OCI-LY3 (cell line): ENCODE measurements around the gene ALKBH5.
A peak's percentile ranks its signal among the peaks of the same experiment; 100 is the strongest.

Experiments used
- H2AFZ ChIP-seq: fragments of 200-600, 300-600 bp; shearing (Covaris generic); 2 replicates; pipeline ENCODE4 v1.6.0; 2014; ENCODE audit warnings: antibody characterized with exemption, low read depth, low read length
- H3K27ac ChIP-seq: fragments of 200-600, 300-600 bp; sonication (generic); 2 replicates; pipeline ENCODE4 v1.5.1; 2014; ENCODE audit warnings: mild to moderate bottlenecking, low read length, moderate library complexity, mixed read lengths
- H3K27me3 ChIP-seq: fragments of 200-600, 300-600 bp; sonication (generic); 2 replicates; pipeline ENCODE4 v1.6.1; 2014; ENCODE audit warnings: low read depth, low read length, mixed read lengths
- H3K36me3 ChIP-seq: fragments of 200-600, 300-600 bp; sonication (generic); replicated peaks from 2 replicates; pipeline ENCODE3; 2014; ENCODE audit warnings: low read depth, low read length, mixed read lengths
- H3K4me1 ChIP-seq: fragments of 300-600, 200-600 bp; sonication (generic); 2 replicates; pipeline ENCODE4 v1.6.1; 2014; ENCODE audit warnings: low read length, mixed read lengths
- H3K4me2 ChIP-seq: fragments of 200-600, 300-600 bp; sonication (generic); 2 replicates; pipeline ENCODE4 v1.6.1; 2014; ENCODE audit warnings: low read length, mixed read lengths
- H3K4me3 ChIP-seq: fragments of 300-600, 200-600 bp; sonication (generic); 2 replicates; pipeline ENCODE4 v1.5.1; 2014; ENCODE audit warnings: antibody characterized with exemption, mild to moderate bottlenecking, low read length, moderate library complexity
- H3K79me2 ChIP-seq: fragments of 300-600, 200-600 bp; shearing (Covaris generic); 2 replicates; pipeline ENCODE4 v1.6.1; 2014; ENCODE audit warnings: mild to moderate bottlenecking, low read length, mixed read lengths
- H3K9ac ChIP-seq: fragments of 300-600, 200-600 bp; shearing (Covaris generic); 2 replicates; pipeline ENCODE4 v1.6.0; 2014; ENCODE audit warnings: mild to moderate bottlenecking, low read length, moderate library complexity
- H3K9me3 ChIP-seq: fragments of 200-600, 300-600 bp; shearing (Covaris generic); 2 replicates; pipeline ENCODE4 v1.6.1; 2014; ENCODE audit warnings: low read length, mixed read lengths; ENCODE audit not compliant: insufficient read depth
- H4K20me1 ChIP-seq: fragments of 200-600, 300-600 bp; sonication (generic); 2 replicates; pipeline ENCODE4 v1.6.1; 2016; ENCODE audit warnings: low read length, mixed read lengths; ENCODE audit not compliant: insufficient read depth
- EZH2phosphoT487 ChIP-seq: fragments of 200-600 bp; shearing (Covaris generic); IDR thresholded peaks from 2 replicates; pipeline ENCODE4 v1.6.1; 2018; ENCODE audit warnings: antibody characterized with exemption, mixed run types, low read depth
- TF ChIP-seq, protein P1 (sequence below): fragments of 200-600, 300-600 bp; sonication (generic); IDR thresholded peaks from 2 replicates; pipeline ENCODE4 v1.5.1; 2014; ENCODE audit warnings: antibody characterized with exemption, low read length, low read depth

ALKBH5 gene

DNA sequence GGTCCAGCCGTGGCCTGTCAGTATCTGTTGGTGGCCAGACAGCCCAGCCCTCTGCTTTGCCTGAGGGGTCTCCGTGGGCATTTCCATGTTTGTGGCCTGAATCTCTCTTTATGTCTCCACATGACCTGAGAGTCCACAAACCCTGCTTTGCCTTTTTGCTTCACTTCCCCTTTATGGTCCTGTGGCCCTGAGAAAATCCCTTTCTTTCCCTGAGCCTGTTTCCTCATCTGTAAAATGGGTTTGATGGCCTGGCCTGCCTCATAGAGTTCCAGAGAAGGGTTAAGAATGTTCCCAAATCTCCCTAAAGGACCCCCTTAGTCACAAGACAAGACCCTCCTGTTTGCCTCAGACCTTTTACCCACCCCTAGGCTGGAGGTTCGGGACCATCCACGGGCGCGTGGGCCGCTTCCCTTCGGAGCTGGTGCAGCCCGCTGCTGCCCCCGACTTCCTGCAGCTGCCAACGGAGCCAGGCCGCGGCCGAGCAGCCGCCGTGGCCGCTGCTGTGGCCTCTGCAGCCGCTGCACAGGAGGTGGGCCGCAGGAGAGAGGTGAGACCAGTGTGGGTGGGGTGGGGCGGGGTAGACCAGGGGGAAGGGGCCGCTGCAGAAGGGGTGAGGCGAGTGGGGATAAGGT is 26.2 kb upstream of the ALKBH5 start:
- TF ChIP-seq EZH2phosphoT487 = no peak
- TF ChIP-seq, protein P1, sequence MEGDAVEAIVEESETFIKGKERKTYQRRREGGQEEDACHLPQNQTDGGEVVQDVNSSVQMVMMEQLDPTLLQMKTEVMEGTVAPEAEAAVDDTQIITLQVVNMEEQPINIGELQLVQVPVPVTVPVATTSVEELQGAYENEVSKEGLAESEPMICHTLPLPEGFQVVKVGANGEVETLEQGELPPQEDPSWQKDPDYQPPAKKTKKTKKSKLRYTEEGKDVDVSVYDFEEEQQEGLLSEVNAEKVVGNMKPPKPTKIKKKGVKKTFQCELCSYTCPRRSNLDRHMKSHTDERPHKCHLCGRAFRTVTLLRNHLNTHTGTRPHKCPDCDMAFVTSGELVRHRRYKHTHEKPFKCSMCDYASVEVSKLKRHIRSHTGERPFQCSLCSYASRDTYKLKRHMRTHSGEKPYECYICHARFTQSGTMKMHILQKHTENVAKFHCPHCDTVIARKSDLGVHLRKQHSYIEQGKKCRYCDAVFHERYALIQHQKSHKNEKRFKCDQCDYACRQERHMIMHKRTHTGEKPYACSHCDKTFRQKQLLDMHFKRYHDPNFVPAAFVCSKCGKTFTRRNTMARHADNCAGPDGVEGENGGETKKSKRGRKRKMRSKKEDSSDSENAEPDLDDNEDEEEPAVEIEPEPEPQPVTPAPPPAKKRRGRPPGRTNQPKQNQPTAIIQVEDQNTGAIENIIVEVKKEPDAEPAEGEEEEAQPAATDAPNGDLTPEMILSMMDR = no peak
- H3K27ac ChIP-seq = no peak overlapping the region
- peak overlapping the region; percentile 55 for H3K4me2 ChIP-seq
- no peaks in the 10 kb centered on the region for H3K9me3 ChIP-seq
- no peaks in the 10 kb centered on the region for H3K27me3 ChIP-seq
- H3K79me2 ChIP-seq = no peaks in the 10 kb centered on the region
- no peaks in the 10 kb centered on the region for H3K36me3 ChIP-seq
- H2AFZ ChIP-seq = no peak overlapping the region
- no peak overlapping the region for H3K9ac ChIP-seq
- peak overlapping the region; percentile 75; the same call in 1 of the 2 replicates for H3K4me3 ChIP-seq
- H4K20me1 ChIP-seq = no peaks in the 10 kb centered on the region
- peaks cover 6% of the 10 kb centered on the region for H3K4me1 ChIP-seq

DNA sequence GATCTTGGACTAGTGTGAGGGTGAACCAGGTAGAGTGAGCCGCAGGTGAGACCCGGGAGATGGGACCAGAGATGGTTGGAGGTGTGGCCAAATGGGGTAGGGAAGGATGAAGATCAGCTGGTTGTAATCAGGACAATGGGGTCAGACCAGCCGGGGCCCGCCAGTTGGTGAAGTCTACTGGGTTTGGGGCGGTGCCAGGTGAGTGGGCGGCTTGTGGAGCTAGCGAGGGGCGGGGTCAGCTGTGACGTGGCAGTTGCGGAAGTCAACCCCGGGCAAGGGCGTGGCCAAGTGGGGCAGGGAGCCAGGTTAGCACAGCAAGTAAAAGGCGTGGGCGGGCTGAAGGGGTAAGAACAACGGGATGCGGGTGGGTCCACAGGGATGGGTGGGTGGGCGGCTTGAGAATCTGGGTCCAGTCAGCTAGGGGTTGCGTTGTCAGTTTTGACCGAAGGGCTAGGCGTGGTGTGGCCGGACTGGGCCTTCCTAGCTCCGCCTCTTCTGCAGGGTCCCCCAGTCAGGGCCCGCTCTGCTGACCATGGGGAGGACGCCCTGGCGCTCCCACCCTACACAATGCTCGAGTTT is 25.5 kb upstream of the ALKBH5 start:
- Histone ChIP-seq H2AFZ (no peak overlapping the region; the same call in 1 of the 2 replicates), H3K4me1 (peaks cover 6% of the 10 kb centered on the region), H3K27ac (no peak overlapping the region), H3K79me2 (no peaks in the 10 kb centered on the region), H3K9ac (no peak overlapping the region), H4K20me1 (no peaks in the 10 kb centered on the region), H3K9me3 (no peaks in the 10 kb centered on the region), H3K4me3 (peak overlapping the region; percentile 75), H3K36me3 (no peaks in the 10 kb centered on the region), H3K4me2 (peak overlapping the region; percentile 61), H3K27me3 (no peaks in the 10 kb centered on the region)
- TF ChIP-seq, protein P1 = no peak
- TF ChIP-seq EZH2phosphoT487 = no peak

DNA sequence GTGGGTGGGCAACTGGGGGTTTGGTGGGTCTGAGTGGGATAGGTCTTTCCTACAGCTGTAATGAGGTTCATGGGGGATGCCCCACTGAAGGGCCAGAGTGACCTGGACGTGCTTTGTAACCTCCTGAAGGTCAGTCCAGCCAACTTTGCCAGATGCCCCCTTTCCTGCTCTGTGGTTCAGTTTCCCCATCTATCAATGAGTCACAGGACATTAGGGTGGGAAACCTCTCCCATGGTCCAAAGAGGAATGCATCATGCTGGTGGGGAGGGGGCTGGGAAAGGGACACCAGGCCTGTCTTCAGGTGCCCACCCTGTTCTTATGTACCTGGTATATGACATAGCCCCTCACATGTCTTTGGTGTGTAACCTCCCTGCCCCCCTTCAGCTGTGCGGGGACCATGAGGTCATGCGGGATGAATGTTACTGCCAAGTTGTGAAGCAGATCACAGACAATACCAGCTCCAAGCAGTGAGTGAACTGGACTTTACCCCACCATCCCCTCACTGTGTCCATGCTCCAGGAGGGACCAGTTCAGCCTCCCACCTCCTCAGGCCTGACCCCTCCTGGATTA is 24.0 kb upstream of the ALKBH5 start:
- H3K27ac ChIP-seq = no peak overlapping the region
- no peak overlapping the region for H3K4me2 ChIP-seq
- no peak overlapping the region for H3K9ac ChIP-seq

More for the DNA sequence above, 24.0 kb upstream of the ALKBH5 start:
- H3K36me3 ChIP-seq = no peaks in the 10 kb centered on the region
- H3K4me3 ChIP-seq = no peak overlapping the region
- H3K27me3 ChIP-seq = no peaks in the 10 kb centered on the region
- H3K9me3 ChIP-seq = no peaks in the 10 kb centered on the region
- H3K79me2 ChIP-seq = no peaks in the 10 kb centered on the region
- H4K20me1 ChIP-seq = no peaks in the 10 kb centered on the region
- TF ChIP-seq, protein P1 = no peak
- no peak for TF ChIP-seq EZH2phosphoT487
- H3K4me1 ChIP-seq = peaks cover 6% of the 10 kb centered on the region
- no peak overlapping the region for H2AFZ ChIP-seq
